ENCODE results near the gene FEZF2.

The FEZF2 gene

GRCh38 chr3:62323241-62323640, 50.1 kb downstream of the FEZF2 start:
- no peak for DNase-seq
